Right renal cortex interstitium (tissue), 3 donors: ENCODE data around the gene CST11. TPM values are rescaled to one million over a fixed set of nuclear protein-coding genes. Genes with fewer than 3 reads are reported as not detected.

Source experiments
- polyA plus RNA-seq, 3 donors: library from polyadenylated mRNA; unstranded; fragments of 120-200 nt; gene quantifications; one replicate each; pipeline ENCODE4 v1.2.1, GENCODE V29; 2013; ENCODE audit not compliant: insufficient read length in 3 of 3

Gene CST11
- polyA plus RNA-seq, 3 donors, result 0.28 TPM; not detected in 2

Other genes with a start within 250 kb of the CST11 start
- 10 to 100 TPM; 18.0 to 22.2 (median 20.8) TPM for gene NXT1, start 102.1 kb downstream of the CST11 start, polyA plus RNA-seq
- gene GZF1, start 90.7 kb downstream of the CST11 start, polyA plus RNA-seq, result 10 to 100 TPM; 16.3 to 17.4 (median 16.8) TPM
- 10 to 100 TPM; 14.4 to 18.6 (median 17.5) TPM for gene NAPB, start 31.4 kb downstream of the CST11 start, polyA plus RNA-seq
- gene CSTL1, start 13.2 kb downstream of the CST11 start, polyA plus RNA-seq, result under 1 TPM in 1 of 3 donors, not detected in 2; 0.27 TPM
- not detected for gene CST8, start 38.2 kb upstream of the CST11 start, polyA plus RNA-seq
- not detected for gene CST9L, start 115.6 kb upstream of the CST11 start, polyA plus RNA-seq
- not detected for gene CST9, start 153.0 kb upstream of the CST11 start, polyA plus RNA-seq
- 100 to 1,000 TPM; 116 to 150 (median 139) TPM for gene CST3, start 185.1 kb upstream of the CST11 start, polyA plus RNA-seq
- not detected for gene CST4, start 236.2 kb upstream of the CST11 start, polyA plus RNA-seq